G401.6 (cell line): ENCODE results near the gene ZSWIM7.

Source experiments
- FAIRE-seq: peaks from 2 replicates; lab custom pipeline; 2012; peaks lifted over from hg19 to GRCh38; lab: Jason Lieb, UNC

The ZSWIM7 gene

DNA sequence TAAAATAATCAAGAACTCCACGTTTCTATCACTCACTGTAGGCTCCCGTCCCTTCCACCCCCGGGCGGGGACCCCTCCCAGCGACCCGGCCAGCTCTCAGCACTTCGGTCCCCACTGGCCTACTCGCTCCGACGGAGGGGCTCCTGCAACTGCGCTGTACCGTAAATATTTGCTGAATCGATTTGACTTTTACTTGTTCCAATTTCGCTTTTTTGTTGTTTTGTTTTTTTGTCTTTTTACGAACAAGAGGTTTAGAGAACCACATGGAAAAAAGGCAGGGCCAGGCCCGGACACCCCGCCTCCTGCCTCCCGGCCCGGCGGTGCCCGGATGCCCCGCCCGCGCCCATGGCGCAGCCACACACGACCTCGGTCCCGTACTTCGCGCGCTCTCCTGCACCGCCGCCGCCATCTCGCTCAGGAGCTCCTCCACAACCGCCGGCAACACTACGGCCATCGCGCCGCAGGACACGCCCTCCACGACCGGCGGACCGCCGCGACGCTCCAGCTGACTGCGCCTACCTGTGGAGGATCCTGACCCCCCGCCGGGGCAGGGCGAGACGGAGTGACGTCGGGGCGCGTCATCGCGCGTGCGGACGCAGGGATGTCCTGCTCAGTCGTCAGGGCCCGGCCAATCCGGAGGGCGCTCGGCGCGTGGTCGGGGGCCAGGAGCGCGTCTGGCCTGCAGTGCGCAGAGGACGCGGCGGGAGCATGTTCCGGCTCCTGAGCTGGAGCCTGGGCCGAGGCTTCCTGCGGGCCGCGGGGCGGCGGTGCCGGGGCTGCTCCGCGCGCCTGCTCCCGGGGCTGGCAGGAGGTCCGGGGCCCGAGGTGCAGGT, at the start of gene ZSWIM7, which contains the start of gene TTC19:
Gene ZSWIM7 (minus strand): TSS at position 564 of the 833 bp plus-strand sequence. CDS start 110 bp downstream, at position 454.
Gene TTC19 (plus strand): TSS at position 684 of the 833 bp plus-strand sequence. CDS start 25 bp downstream, at position 709.
- FAIRE-seq = peak; percentile 89

DNA sequence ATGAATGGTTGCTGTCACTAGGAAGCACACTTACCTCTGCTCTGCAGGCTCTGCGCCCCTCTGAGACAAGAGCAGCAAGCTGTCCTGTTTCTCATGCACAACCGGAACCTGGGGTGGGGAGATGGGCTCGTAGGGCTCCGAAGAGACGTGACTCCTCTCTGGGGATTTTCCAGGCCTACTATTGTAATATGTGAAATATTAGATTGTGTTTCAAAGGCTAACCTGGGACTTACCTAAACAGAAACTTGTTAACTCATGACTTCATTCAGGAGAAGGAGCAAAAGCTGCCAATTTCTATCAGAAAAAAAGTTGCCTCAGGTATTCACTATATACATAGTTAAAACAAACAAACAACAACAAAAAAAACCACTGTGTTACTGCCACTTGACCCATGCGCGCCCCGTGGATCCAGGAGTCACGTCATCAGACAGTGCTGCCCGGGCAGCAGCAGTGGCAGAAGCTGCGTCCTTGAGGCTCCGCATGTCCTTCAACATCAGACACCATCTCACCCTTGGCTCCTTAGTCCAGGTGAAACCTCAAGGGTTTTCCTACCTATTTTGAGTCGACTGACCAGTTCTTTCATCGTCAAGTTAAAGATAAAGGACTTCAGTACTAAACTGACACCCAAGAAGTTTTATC, 49.4 kb upstream of the ZSWIM7 start:
- no peak for FAIRE-seq

DNA sequence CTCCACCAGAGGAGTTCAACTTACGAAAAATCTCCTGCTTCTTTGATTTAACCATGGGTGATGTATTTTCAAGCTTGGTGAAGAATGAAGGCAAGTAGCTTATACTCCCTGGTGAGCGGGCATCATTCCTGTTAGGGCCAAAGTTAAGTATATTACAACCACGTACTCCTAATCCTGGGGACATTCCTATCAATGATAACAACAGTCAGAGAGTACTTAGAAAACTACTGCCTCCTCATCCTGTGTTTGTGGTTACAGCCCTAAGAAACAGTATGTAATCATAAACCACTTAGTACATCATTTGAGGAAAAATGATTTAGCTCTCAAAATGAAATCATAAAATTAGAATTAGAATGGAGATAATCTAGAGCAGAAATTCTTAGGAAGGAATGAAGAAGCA, 47.5 kb upstream of the ZSWIM7 start:
- FAIRE-seq = no peak

- no peak for FAIRE-seq
Measured at GRCh38 chr17:16044487-16044886, 45.0 kb upstream of the ZSWIM7 start.

DNA sequence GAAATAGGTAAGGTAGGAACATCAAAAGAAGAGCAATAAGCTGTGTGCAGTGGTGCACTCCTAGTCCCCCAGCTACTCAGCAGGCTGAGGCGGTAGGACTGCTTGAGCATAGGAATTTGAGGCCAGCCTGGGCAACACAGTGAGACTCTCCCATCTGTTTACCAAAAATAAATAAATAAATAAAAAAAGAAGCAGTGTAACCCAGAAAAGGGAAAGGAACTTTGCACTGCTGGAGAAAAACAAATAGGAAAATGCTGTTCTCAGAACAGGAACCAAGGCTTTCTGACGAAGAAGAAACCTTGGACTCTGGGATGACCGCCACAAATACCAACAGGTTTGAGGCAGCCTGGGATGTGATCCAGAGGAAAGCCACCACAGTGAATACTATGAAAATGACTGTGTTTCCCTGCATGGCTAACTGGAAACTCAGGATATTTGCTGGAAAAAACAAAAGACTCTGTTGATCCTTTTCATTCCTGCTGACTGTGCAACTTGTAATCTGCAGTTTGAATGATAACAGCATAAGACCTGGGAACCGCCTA, 41.3 kb upstream of the ZSWIM7 start:
- no peak for FAIRE-seq

- no peak for FAIRE-seq
Measured at GRCh38 chr17:16037636-16038035, 38.1 kb upstream of the ZSWIM7 start.

DNA sequence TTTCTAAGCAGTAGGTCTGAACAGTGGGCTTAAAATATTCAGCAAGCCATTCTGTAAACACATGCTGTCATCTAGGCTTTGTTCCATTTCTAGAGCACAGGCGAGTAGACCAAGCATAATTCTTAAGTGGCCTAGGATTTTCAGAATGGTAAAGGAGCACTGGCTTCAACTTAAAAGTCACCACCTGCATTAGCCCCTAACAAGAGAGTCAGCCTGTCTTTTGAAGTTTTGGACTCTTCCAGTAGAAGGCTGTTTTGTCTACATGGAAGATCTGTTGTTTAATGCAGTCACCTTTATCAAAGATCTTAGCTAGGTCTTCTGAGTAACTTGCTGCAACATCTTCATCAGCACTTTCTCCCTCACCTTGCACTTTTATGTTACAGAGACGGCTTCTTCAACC, 36.8 kb upstream of the ZSWIM7 start:
- no peak for FAIRE-seq

GRCh38 chr17:16033729-16034349, 34.3 kb upstream of the ZSWIM7 start:
- no peak for FAIRE-seq

- FAIRE-seq = no peak
Measured at GRCh38 chr17:16027708-16028584, 28.4 kb upstream of the ZSWIM7 start.

- no peak for FAIRE-seq
Measured at GRCh38 chr17:16026895-16027294, 27.4 kb upstream of the ZSWIM7 start.

GRCh38 chr17:16025202-16025601, 25.7 kb upstream of the ZSWIM7 start:
- no peak for FAIRE-seq

- no peak for FAIRE-seq
Measured at GRCh38 chr17:16023881-16024280, 24.4 kb upstream of the ZSWIM7 start.

GRCh38 chr17:16019347-16019746, 19.8 kb upstream of the ZSWIM7 start:
- FAIRE-seq = no peak

GRCh38 chr17:16013943-16014407, 14.5 kb upstream of the ZSWIM7 start:
- peak; percentile 52 for FAIRE-seq

- FAIRE-seq = no peak
Measured at GRCh38 chr17:16007439-16007838, 7.9 kb upstream of the ZSWIM7 start.

GRCh38 chr17:16005636-16006035, 6.1 kb upstream of the ZSWIM7 start:
- FAIRE-seq = no peak

GRCh38 chr17:16003841-16004240, 4.3 kb upstream of the ZSWIM7 start:
- no peak for FAIRE-seq

DNA sequence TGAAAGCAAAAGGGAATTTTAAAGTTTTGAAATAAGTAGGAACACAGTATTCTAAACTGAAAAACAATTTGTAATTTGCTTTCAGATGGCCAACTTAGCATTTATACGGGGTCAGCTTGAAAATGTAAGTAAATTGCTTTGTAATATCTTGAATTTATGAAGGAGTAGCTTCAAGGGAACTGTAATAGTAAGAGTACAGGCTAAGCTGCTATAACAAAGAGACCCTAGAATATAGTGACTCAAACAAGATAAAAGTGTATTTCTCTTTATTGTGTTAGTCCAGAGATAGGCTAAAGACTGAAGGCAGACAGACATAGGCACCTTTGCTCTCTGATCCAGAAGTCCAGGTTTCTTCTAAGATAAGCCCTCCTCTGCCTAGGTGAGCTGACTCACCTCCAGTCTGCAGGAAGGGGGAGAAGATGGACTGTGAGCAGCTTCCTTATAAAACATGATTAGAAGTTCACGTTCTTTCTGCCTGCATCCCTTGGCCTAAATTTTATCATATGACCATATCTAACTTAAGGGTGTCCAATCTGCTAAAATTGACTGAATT, 3.3 kb upstream of the ZSWIM7 start:
- FAIRE-seq = no peak

GRCh38 chr17:16001226-16001897, 1.9 kb upstream of the ZSWIM7 start:
- FAIRE-seq = no peak

DNA sequence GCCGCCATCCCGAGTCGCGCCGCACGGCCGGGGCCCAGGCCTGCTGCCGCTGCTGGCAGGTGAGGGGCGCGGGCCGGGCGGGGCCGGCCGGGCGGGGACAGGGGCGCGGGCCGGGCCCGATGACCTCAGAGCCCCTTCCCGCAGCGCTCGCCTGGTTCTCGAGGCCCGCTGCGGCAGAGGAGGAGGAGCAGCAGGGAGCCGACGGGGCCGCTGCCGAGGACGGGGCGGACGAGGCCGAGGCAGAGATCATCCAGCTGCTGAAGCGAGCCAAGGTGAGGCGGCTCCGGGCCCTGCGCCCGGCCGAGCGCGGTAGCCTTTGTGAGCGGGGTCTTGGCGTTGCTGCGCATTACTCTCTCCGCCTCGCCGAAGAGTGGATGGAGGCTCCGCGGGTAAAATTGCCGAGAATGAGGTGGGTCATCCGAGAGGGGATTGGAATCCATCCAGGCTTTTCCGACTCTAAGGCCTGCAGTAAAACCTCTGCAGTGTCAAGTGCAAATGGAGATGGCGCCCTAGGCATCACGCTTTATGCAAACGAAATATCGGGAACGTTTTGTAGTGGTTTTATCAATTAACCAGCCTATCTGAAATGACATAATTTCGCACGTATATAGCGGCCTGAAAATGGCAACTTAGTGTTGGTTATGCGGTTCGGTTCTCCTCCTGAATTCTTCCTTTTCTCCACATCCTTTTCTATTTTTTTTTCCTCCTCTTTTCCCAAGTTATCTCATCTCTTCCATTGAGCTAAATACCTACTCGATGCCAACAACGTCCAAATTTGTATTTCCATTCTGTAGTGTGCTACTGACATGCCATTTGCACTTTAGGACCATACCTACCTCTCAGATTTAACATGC, 697 bp upstream of the ZSWIM7 start:
- no peak for FAIRE-seq
